WTC11 (cell line): ENCODE results near the gene NR2C2AP. TPM values are rescaled to one million over a fixed set of nuclear protein-coding genes. Genes with fewer than 3 reads are reported as not detected.

Experiments
- ATAC-seq: fragments of 200-7000 bp; cut with Tn5 transposase; 2 replicates; pipeline ENCODE4 v1.10.0; 2021; ENCODE audit warnings: mild to moderate bottlenecking, moderate library complexity
- CTCF ChIA-PET: fragments of 300-600 bp; sonication (Branson Sonifier 250); formaldehyde crosslinking; loops from one replicate; lab custom pipeline; 2021; ENCODE audit warnings: antibody characterized with exemption; lab: Charles Lee
- POLR2A ChIA-PET: fragments of 350-600 bp; sonication (Branson Sonifier 250); formaldehyde crosslinking; loops from one replicate; lab custom pipeline; 2021; ENCODE audit warnings: antibody characterized with exemption; lab: Charles Lee
- DNase-seq: peaks from one replicate; pipeline ENCODE4 v3.0.0; 2021; ENCODE audit warnings: low spot score
- H3K27ac Mint-ChIP-seq: 2 replicates; pipeline ENCODE4 v1.8.0; 2021; ENCODE audit warnings: mixed read lengths
- H3K27me3 Mint-ChIP-seq: 2 replicates; pipeline ENCODE4 v1.8.0; 2021; ENCODE audit warnings: low read depth, mild to moderate bottlenecking, moderate library complexity, mixed read lengths
- H3K36me3 Mint-ChIP-seq: 2 replicates; pipeline ENCODE4 v1.8.0; 2021; ENCODE audit warnings: mixed read lengths
- H3K4me1 Mint-ChIP-seq: 2 replicates; pipeline ENCODE4 v1.8.0; 2022; ENCODE audit warnings: mixed read lengths
- H3K4me3 Mint-ChIP-seq: 2 replicates; pipeline ENCODE4 v1.8.0; 2021; ENCODE audit warnings: mild to moderate bottlenecking, moderate library complexity, mixed read lengths
- H3K9me3 Mint-ChIP-seq: 2 replicates; pipeline ENCODE4 v1.8.0; 2021; ENCODE audit warnings: mixed read lengths
- CBFB ChIP-seq: sonication (generic); formaldehyde crosslinking; IDR thresholded peaks from 2 replicates; pipeline ENCODE4 v1.8.1; 2022; ENCODE audit warnings: mild to moderate bottlenecking, low read depth, missing genetic modification reagents
- CREM ChIP-seq: sonication (generic); formaldehyde crosslinking; IDR thresholded peaks from 2 replicates; pipeline ENCODE4 v1.8.1; 2022; ENCODE audit warnings: mild to moderate bottlenecking, missing genetic modification reagents, moderate library complexity
- FOXK1 ChIP-seq: sonication (generic); formaldehyde crosslinking; IDR thresholded peaks from 2 replicates; pipeline ENCODE4 v1.8.0; 2022; ENCODE audit warnings: mild to moderate bottlenecking, moderate library complexity, missing genetic modification reagents
- GABPB1 ChIP-seq: sonication (generic); formaldehyde crosslinking; IDR thresholded peaks from 2 replicates; pipeline ENCODE4 v1.8.1; 2023; ENCODE audit warnings: mild to moderate bottlenecking, missing genetic modification reagents
- GRHL2 ChIP-seq: fragments of 250-450 bp; sonication (Bioruptor Pico); IDR thresholded peaks from 2 replicates; pipeline ENCODE4 v1.8.0; 2022; ENCODE audit warnings: mild to moderate bottlenecking, moderate library complexity; ENCODE audit not compliant: insufficient replicate concordance, severe bottlenecking
- MXD4 ChIP-seq: fragments of 250-450 bp; sonication (Bioruptor Pico); IDR thresholded peaks from 2 replicates; pipeline ENCODE4 v1.8.0; 2021; ENCODE audit warnings: mild to moderate bottlenecking, moderate library complexity, borderline replicate concordance
- MYBL2 ChIP-seq: sonication (generic); formaldehyde crosslinking; IDR thresholded peaks from 2 replicates; pipeline ENCODE4 v1.8.1; 2023; ENCODE audit warnings: mild to moderate bottlenecking, moderate library complexity, missing genetic modification reagents
- NR1H2 ChIP-seq: sonication (generic); formaldehyde crosslinking; IDR thresholded peaks from 2 replicates; pipeline ENCODE4 v1.9.0; 2021; ENCODE audit warnings: mild to moderate bottlenecking, moderate library complexity, missing genetic modification reagents
- NR2C2 ChIP-seq: sonication (generic); formaldehyde crosslinking; IDR thresholded peaks from 2 replicates; pipeline ENCODE4 v1.8.0; 2022; ENCODE audit warnings: mild to moderate bottlenecking, missing genetic modification reagents
- ZNF317 ChIP-seq: sonication (generic); formaldehyde crosslinking; IDR thresholded peaks from 2 replicates; pipeline ENCODE4 v1.8.1; 2023; ENCODE audit warnings: low read depth, mild to moderate bottlenecking, moderate library complexity, missing genetic modification reagents, borderline replicate concordance
- ZNF423 ChIP-seq: fragments of 250-450 bp; sonication (Bioruptor Pico); IDR thresholded peaks from 2 replicates; pipeline ENCODE4 v2.1.2; 2022; ENCODE audit warnings: mild to moderate bottlenecking, moderate library complexity
- total RNA-seq: library from RNA; stranded (reverse); gene quantifications from 3 replicates; pipeline ENCODE4 v1.2.3, GENCODE V29; 2021
- TF ChIP-seq, protein P1 (sequence below): sonication (generic); formaldehyde crosslinking; IDR thresholded peaks from 2 replicates; pipeline ENCODE4 v1.8.1; 2022; ENCODE audit warnings: low read depth, mild to moderate bottlenecking, moderate library complexity, missing genetic modification reagents, borderline replicate concordance
- TF ChIP-seq, protein P2 (sequence below): fragments of 250-450 bp; sonication (Bioruptor Pico); IDR thresholded peaks from 2 replicates; pipeline ENCODE4 v1.9.0; 2021; ENCODE audit warnings: moderate library complexity, mild to moderate bottlenecking, inconsistent platforms, borderline replicate concordance
- TF ChIP-seq, protein P3 (sequence below): fragments of 250-450 bp; sonication (Bioruptor Pico); IDR thresholded peaks from 2 replicates; pipeline ENCODE4 v1.9.0; 2021; ENCODE audit warnings: mild to moderate bottlenecking
- TF ChIP-seq, protein P4 (sequence below): sonication (generic); formaldehyde crosslinking; conservative IDR thresholded peaks from 2 replicates; pipeline ENCODE4 v1.8.1; 2023; ENCODE audit warnings: mild to moderate bottlenecking, low read depth, missing genetic modification reagents, moderate library complexity
- TF ChIP-seq, protein P5 (sequence below): sonication (generic); formaldehyde crosslinking; IDR thresholded peaks from 2 replicates; pipeline ENCODE4 v1.8.1; 2022; ENCODE audit warnings: mild to moderate bottlenecking, moderate library complexity, missing genetic modification reagents
- TF ChIP-seq, protein P6 (sequence below): sonication (generic); formaldehyde crosslinking; IDR thresholded peaks from 2 replicates; pipeline ENCODE4 v1.8.0; 2022; ENCODE audit warnings: mild to moderate bottlenecking, missing genetic modification reagents
- TF ChIP-seq, protein P7 (sequence below): sonication (generic); formaldehyde crosslinking; IDR thresholded peaks from 2 replicates; pipeline ENCODE4 v1.8.1; 2023; ENCODE audit warnings: mild to moderate bottlenecking, moderate library complexity, missing genetic modification reagents

The NR2C2AP gene
- total RNA-seq, 1 experiment from 2014 or later: 24.9 TPM

DNA sequence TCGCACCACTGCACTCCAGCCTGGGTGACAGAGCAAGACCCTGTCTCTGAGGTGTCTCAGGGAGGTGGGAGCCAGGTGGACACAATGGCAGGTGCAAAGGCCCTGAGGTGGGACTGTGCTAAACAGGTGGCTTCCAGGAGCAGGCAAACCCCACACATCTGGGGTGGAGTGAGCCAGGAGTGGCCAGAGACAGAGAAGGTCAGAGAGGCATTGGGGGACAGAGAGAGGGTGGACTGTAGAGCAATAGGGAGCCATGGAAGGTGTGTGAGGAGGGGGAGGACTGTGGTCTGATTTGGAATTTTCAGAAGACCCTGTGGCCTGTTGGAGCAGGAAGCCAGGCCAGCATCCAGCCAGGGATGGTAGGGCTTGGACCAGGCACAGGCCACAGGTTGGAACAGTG is 37.8 kb downstream of the NR2C2AP start:
- Mint-ChIP-seq H3K36me3 (no peaks in the 10 kb centered on the region), H3K4me3 (no peak overlapping the region), H3K27me3 (peaks cover 47% of the 10 kb centered on the region), H3K27ac (no peak overlapping the region), H3K4me1 (peaks cover 14% of the 10 kb centered on the region), H3K9me3 (no peaks in the 10 kb centered on the region)
- DNase-seq (no peak), ATAC-seq (no peak)
- ChIA-PET CTCF (no interaction called here), POLR2A (no interaction called here)
- TF ChIP-seq GRHL2 (CRISPR knock-in tag): no peak
- no peak for TF ChIP-seq NR2C2 (CRISPR knock-in tag)
- TF ChIP-seq MXD4 (CRISPR knock-in tag): no peak
- TF ChIP-seq, protein P1, sequence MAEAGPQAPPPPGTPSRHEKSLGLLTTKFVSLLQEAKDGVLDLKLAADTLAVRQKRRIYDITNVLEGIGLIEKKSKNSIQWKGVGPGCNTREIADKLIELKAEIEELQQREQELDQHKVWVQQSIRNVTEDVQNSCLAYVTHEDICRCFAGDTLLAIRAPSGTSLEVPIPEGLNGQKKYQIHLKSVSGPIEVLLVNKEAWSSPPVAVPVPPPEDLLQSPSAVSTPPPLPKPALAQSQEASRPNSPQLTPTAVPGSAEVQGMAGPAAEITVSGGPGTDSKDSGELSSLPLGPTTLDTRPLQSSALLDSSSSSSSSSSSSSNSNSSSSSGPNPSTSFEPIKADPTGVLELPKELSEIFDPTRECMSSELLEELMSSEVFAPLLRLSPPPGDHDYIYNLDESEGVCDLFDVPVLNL (CRISPR knock-in tag): no peak
- TF ChIP-seq, protein P2, sequence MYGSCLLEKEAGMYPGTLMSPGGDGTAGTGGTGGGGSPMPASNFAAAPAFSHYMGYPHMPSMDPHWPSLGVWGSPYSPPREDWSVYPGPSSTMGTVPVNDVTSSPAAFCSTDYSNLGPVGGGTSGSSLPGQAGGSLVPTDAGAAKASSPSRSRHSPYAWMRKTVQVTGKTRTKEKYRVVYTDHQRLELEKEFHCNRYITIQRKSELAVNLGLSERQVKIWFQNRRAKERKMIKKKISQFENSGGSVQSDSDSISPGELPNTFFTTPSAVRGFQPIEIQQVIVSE (CRISPR knock-in tag): no peak
- TF ChIP-seq, protein P3, sequence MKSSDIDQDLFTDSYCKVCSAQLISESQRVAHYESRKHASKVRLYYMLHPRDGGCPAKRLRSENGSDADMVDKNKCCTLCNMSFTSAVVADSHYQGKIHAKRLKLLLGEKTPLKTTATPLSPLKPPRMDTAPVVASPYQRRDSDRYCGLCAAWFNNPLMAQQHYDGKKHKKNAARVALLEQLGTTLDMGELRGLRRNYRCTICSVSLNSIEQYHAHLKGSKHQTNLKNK: no peak

DNA sequence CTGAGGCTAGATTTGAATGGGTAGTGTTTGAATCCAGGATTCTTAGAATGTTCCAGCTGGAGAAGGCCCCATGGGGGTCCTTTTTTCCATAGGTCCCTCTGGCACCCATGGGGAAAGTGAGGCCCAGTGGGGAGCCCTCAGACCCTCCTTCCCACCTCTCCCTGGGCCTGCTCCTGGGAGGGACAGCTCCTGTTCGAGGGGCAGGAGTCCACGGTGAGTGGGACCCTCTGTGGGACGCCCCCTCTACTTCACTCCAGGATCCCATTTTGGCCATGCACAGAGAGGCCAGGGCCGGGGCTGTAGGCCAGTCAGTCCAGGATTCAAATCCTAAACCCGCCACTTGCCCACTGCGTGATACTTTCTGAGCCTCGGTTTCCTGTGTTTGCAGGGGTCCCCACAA is 40.7 kb downstream of the NR2C2AP start:
- peaks cover 27% of the 10 kb centered on the region for H3K27me3 Mint-ChIP-seq
- H3K27ac Mint-ChIP-seq: no peak overlapping the region
- no peak overlapping the region for H3K4me3 Mint-ChIP-seq
- POLR2A ChIA-PET: interaction anchor here (2.1 kb wide), 1 partner anchor 7 kb away, joined by 12 read pairs; the partner anchor contains the start of gene MEF2B
- H3K36me3 Mint-ChIP-seq: no peaks in the 10 kb centered on the region
- DNase-seq (no peak), ATAC-seq (no peak)
- H3K4me1 Mint-ChIP-seq: peaks cover 7% of the 10 kb centered on the region
- CTCF ChIA-PET: interaction anchor here (1.0 to 1.2 kb wide), 2 partner anchors 17 to 24 kb away, joined by 3 to 5 read pairs; no protein-coding TSS in a partner anchor
- H3K9me3 Mint-ChIP-seq: no peaks in the 10 kb centered on the region
- TF ChIP-seq NR1H2 (CRISPR knock-in tag): no peak
- TF ChIP-seq GABPB1 (CRISPR knock-in tag): no peak
- TF ChIP-seq, protein P4, sequence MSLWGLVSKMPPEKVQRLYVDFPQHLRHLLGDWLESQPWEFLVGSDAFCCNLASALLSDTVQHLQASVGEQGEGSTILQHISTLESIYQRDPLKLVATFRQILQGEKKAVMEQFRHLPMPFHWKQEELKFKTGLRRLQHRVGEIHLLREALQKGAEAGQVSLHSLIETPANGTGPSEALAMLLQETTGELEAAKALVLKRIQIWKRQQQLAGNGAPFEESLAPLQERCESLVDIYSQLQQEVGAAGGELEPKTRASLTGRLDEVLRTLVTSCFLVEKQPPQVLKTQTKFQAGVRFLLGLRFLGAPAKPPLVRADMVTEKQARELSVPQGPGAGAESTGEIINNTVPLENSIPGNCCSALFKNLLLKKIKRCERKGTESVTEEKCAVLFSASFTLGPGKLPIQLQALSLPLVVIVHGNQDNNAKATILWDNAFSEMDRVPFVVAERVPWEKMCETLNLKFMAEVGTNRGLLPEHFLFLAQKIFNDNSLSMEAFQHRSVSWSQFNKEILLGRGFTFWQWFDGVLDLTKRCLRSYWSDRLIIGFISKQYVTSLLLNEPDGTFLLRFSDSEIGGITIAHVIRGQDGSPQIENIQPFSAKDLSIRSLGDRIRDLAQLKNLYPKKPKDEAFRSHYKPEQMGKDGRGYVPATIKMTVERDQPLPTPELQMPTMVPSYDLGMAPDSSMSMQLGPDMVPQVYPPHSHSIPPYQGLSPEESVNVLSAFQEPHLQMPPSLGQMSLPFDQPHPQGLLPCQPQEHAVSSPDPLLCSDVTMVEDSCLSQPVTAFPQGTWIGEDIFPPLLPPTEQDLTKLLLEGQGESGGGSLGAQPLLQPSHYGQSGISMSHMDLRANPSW (CRISPR knock-in tag): no peak
- no peak for TF ChIP-seq MXD4 (CRISPR knock-in tag)
- TF ChIP-seq MYBL2: no peak
- TF ChIP-seq FOXK1 (CRISPR knock-in tag): no peak
- TF ChIP-seq, protein P5, sequence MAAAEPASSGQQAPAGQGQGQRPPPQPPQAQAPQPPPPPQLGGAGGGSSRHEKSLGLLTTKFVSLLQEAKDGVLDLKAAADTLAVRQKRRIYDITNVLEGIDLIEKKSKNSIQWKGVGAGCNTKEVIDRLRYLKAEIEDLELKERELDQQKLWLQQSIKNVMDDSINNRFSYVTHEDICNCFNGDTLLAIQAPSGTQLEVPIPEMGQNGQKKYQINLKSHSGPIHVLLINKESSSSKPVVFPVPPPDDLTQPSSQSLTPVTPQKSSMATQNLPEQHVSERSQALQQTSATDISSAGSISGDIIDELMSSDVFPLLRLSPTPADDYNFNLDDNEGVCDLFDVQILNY: no peak
- TF ChIP-seq, all 79 proteins: peak for 0

DNA sequence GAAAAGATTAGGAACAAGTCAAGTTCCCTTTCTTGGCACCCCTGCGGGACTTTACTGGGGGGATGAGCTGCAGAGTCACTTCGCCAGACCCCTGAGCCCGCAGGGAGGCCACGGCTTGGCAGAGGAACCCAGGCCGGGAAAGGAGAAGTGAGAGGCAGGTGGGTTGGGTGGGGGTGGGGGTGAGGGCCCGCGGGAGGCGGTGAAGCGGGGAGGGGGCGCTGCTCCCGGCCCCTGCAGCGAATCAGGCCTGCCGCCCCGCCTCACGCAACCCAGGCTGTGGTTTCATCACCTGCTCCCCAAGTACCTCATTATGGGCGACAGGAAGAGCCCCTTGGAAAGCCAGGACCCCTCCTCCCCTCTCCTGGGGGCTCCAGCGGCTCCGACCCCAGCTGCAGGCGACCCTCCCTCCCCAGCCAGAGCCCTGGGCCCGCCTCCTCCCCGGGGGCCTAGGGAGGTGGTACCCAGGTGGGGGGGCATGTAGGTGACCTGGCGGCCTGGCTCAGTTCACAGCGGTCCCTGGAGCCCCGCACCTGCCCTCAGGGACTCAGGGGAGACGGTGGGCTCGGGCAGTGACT is 42.7 kb downstream of the NR2C2AP start:
- Mint-ChIP-seq H3K4me3 (no peak overlapping the region), H3K36me3 (no peaks in the 10 kb centered on the region), H3K27ac (no peak overlapping the region), H3K27me3 (peaks cover 36% of the 10 kb centered on the region), H3K4me1 (peaks cover 9% of the 10 kb centered on the region)
- POLR2A ChIA-PET: interaction anchor here (0.6 to 2.1 kb wide), 4 partner anchors 9 to 668 kb away, joined by 3 to 12 read pairs (median 4); partner anchors contain the start of gene MEF2B
- TF ChIP-seq, protein P6, sequence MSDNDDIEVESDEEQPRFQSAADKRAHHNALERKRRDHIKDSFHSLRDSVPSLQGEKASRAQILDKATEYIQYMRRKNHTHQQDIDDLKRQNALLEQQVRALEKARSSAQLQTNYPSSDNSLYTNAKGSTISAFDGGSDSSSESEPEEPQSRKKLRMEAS: peak; percentile 62; the same call in 1 of the 2 replicates
- no peak for TF ChIP-seq CBFB (CRISPR knock-in tag)
- TF ChIP-seq ZNF317 (CRISPR knock-in tag): 0 out of 2 replicates have a peak, but pooled peaks have one; percentile 13
- TF ChIP-seq CREM (CRISPR knock-in tag): no peak
- TF ChIP-seq, protein P7, sequence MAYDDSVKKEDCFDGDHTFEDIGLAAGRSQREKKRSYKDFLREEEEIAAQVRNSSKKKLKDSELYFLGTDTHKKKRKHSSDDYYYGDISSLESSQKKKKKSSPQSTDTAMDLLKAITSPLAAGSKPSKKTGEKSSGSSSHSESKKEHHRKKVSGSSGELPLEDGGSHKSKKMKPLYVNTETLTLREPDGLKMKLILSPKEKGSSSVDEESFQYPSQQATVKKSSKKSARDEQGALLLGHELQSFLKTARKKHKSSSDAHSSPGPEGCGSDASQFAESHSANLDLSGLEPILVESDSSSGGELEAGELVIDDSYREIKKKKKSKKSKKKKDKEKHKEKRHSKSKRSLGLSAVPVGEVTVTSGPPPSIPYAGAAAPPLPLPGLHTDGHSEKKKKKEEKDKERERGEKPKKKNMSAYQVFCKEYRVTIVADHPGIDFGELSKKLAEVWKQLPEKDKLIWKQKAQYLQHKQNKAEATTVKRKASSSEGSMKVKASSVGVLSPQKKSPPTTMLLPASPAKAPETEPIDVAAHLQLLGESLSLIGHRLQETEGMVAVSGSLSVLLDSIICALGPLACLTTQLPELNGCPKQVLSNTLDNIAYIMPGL (CRISPR knock-in tag): 0 out of 2 replicates have a peak, but pooled peaks have one; percentile 41
- TF ChIP-seq ZNF423 (CRISPR knock-in tag): peak; percentile 38; the same call in 1 of the 2 replicates
- TF ChIP-seq, all 79 proteins: peak for 4
- peak; percentile 73 for ATAC-seq
- no peaks in the 10 kb centered on the region for H3K9me3 Mint-ChIP-seq
- peak; percentile 81 for DNase-seq
- CTCF ChIA-PET: interaction anchor here (0.9 to 2.0 kb wide), 5 partner anchors 14 to 182 kb away, joined by 3 to 5 read pairs (median 4); no protein-coding TSS in a partner anchor
